ENCODE measurements around the gene IQCE. TPM values are rescaled to one million over a fixed set of nuclear protein-coding genes. Genes with fewer than 3 reads are reported as not detected.

IQCE gene
- total RNA-seq, 1 experiment from 2014 or later = 21.4 TPM

- H3K4me1 ChIP-seq (ENCODE audit: control insufficient read depth in 1 of 2, insufficient read depth in 2 of 2, low read length in 2 of 2) = no peaks in the 10 kb centered on the region
- POLR2A ChIA-PET = no interaction called here
- intact Hi-C loops (cut with micrococcal nuclease) = no loop called here
- no peak overlapping the region for H3K27ac ChIP-seq (ENCODE audit: low read depth, low read length)
- CTCF ChIA-PET = no interaction called here
- no peak overlapping the region for H3K4me2 ChIP-seq (ENCODE audit: low read length)
- H3K27me3 ChIP-seq (ENCODE audit: insufficient read depth, low read length) = no peaks in the 10 kb centered on the region
- no TSS peak for BruUV-seq (replicated peaks)
- no peak overlapping the region for H2AFZ ChIP-seq (ENCODE audit: low read depth, low read length, poor library complexity, severe bottlenecking)
- no peaks in the 10 kb centered on the region; a peak in 1 of 4 replicates for H3K36me3 ChIP-seq (ENCODE audit: control insufficient read depth in 1 of 2, insufficient read depth in 2 of 2, low read length in 2 of 2)
- DNase-seq (ENCODE audit: low read depth, low spot score) = no peak
- ATAC-seq = no peak
- H3K9me2 ChIP-seq (ENCODE audit: insufficient read depth) = no peaks in the 10 kb centered on the region
- TF ChIP-seq RAD21 (IDR thresholded peaks at IDR 0.05; ENCODE audit: low read depth) = no peak
- TF ChIP-seq ZFX (IDR thresholded peaks at IDR 0.05) = no peak
- no peak for TF ChIP-seq ZNF274 (IDR thresholded peaks at IDR 0.05; ENCODE audit: low read depth, low read length)
- no peak for TF ChIP-seq SIN3A (IDR thresholded peaks at IDR 0.05; ENCODE audit: low read depth)
- TF ChIP-seq FOSL1 (IDR thresholded peaks at IDR 0.05; ENCODE audit: low read depth) = no peak
- no peak for TF ChIP-seq EGR1 (IDR thresholded peaks at IDR 0.05; ENCODE audit: low read depth)
- no peak for TF ChIP-seq REST (IDR thresholded peaks at IDR 0.05; ENCODE audit: low read depth)
- no peak for TF ChIP-seq SRF (IDR thresholded peaks at IDR 0.05; ENCODE audit: low read depth)
- TF ChIP-seq TCF7L2 (IDR thresholded peaks at IDR 0.05; ENCODE audit: borderline replicate concordance, extremely low read depth, insufficient read depth, insufficient read length) = no peak
- no peak for TF ChIP-seq ELF1 (IDR thresholded peaks at IDR 0.05; ENCODE audit: borderline replicate concordance, low read depth)
- TF ChIP-seq JUND (IDR thresholded peaks at IDR 0.05) = no peak
- TF ChIP-seq MAX (IDR thresholded peaks at IDR 0.05) = no peak
- no peak for TF ChIP-seq EZH2phosphoT487 (IDR thresholded peaks at IDR 0.05; ENCODE audit: borderline replicate concordance)
- TF ChIP-seq CBX3 (IDR thresholded peaks at IDR 0.05; ENCODE audit: low read depth) = no peak
- no peak for TF ChIP-seq ZBTB33 (IDR thresholded peaks at IDR 0.05; ENCODE audit: extremely low read depth, insufficient replicate concordance, low read length)
- no peak for TF ChIP-seq ATF3 (IDR thresholded peaks at IDR 0.05)
- TF ChIP-seq POLR2AphosphoS5 (IDR thresholded peaks at IDR 0.05; ENCODE audit: low read depth, low read length) = no peak
- no peaks in the 10 kb centered on the region for H3K9me3 ChIP-seq (ENCODE audit: control insufficient read depth in 1 of 2, insufficient read depth in 1 of 2, low read depth in 1 of 2, low read length in 2 of 2)
- H3K9ac ChIP-seq (ENCODE audit: low read length) = no peak overlapping the region
- no peaks in the 10 kb centered on the region for H4K20me1 ChIP-seq (ENCODE audit: insufficient read depth)
- no peaks in the 10 kb centered on the region for H3K79me2 ChIP-seq (ENCODE audit: insufficient read depth, low read length)
- H3K4me3 ChIP-seq (replicated peaks in 1 of 2; ENCODE audit: low read depth in 1 of 2, low read length in 2 of 2) = no peak overlapping the region
- RAD21 ChIA-PET (ENCODE audit: low non-redundant PET in 1 of 2, low total read pairs in 2 of 2, uncharacterized antibody in 2 of 2, unreplicated experiment in 2 of 2) = no interaction called here
Measured at GRCh38 chr7:2657920-2658671, 99.3 kb downstream of the IQCE start.
